GM21447 (cell line): ENCODE measurements around the gene COL4A5.

ENCODE experiments used
- ATAC-seq: cut with Tn5 transposase; IDR thresholded peaks from one replicate; pipeline ENCODE4 v1.9.1; 2021; ENCODE audit not compliant: unreplicated experiment

The COL4A5 gene

GRCh38 chrX:108737754-108738153 is 298.1 kb downstream of the COL4A5 start:
- ATAC-seq, result no peak

GRCh38 chrX:108740299-108740774 is 300.7 kb downstream of the COL4A5 start:
- ATAC-seq, result no peak
